BJ (cell line): ENCODE results near the gene SLC43A2. TPM values are rescaled to one million over a fixed set of nuclear protein-coding genes. Genes with fewer than 3 reads are reported as not detected.

Experiments
- CTCF ChIA-PET: fragments of 350-600 bp; formaldehyde crosslinking; extraction: SDS; loops from one replicate; lab custom pipeline; 2021; ENCODE audit warnings: antibody characterized with exemption, inconsistent platforms; lab: Yijun Ruan, JAX
- POLR2A ChIA-PET: fragments of 300-600 bp; sonication (Branson Sonifier 250); formaldehyde crosslinking; extraction: SDS; loops from one replicate; lab custom pipeline; 2021; ENCODE audit warnings: antibody characterized with exemption; lab: Charles Lee
- DNase-seq: peaks from one replicate; pipeline ENCODE4 v3.0.0-alpha.2; 2011; ENCODE audit warnings: low read depth
- H3K27me3 ChIP-seq: 2 replicates; pipeline ENCODE4 v1.6.0; 2011; ENCODE audit warnings: low read length; ENCODE audit not compliant: control insufficient read depth, insufficient read depth
- H3K36me3 ChIP-seq: 2 replicates; pipeline ENCODE4 v1.5.1; 2011; ENCODE audit warnings: low read length; ENCODE audit not compliant: control insufficient read depth, insufficient read depth
- H3K4me3 ChIP-seq: 2 replicates; pipeline ENCODE4 v1.5.1; 2011; ENCODE audit warnings: low read depth, mild to moderate bottlenecking, control low read depth, low read length
- CTCF ChIP-seq: IDR thresholded peaks from 2 replicates; pipeline ENCODE4 v1.5.1; 2011; ENCODE audit warnings: low read depth, mild to moderate bottlenecking, control low read depth, inconsistent platforms, low read length, moderate library complexity; ENCODE audit not compliant: insufficient read depth
- polyA plus RNA-seq: library from polyadenylated mRNA; depleted of rRNA; stranded (reverse); fragments of >200 nt; gene quantifications from 2 replicates; pipeline ENCODE4 v1.2.3, GENCODE V29; 2011

Gene SLC43A2
- polyA plus RNA-seq, 1 experiment: 8.9 TPM

DNA sequence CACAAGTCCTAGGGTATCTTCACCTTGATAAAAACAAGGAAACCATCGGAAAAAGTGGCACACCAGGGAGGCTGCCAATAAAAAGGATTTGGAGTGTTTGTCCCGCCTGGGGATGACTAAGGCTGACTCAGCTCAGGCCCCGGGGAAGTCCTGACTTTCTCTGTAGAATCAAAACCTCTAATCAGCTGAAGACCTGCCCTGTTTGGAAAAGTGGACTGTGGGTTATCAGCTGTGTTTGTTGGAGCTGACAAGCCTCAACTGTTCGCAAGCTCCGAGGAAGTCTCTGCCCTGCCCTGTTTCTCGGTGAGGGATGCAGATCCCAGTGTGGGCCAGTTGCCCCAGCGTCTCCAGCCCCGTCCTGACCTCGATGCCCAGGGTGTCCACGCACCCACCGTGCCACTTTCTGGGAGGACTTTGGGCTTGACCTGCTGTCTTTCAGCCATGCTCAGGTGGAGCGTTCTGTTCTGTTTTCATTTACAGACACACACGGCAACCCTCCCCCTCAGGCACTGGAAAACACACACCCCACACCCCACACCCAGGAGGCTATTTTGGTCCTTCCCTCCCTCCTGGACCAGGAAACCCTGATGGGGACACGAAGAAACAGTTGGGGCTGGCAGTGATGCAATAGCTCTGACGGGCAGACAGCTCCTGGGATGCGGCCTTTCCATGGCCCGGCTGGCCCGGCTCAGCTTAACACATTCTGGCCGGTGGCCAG, 38.4 kb downstream of the SLC43A2 start:
- ChIA-PET CTCF (no interaction called here), POLR2A (interaction anchor here (0.6 kb wide), 1 partner anchor 59 kb away, joined by 9 read pairs; no protein-coding TSS in a partner anchor)
- peak; percentile 50 for DNase-seq
- no peak for TF ChIP-seq CTCF
- Histone ChIP-seq H3K36me3 (no peaks in the 10 kb centered on the region; the same call in 1 of the 2 replicates), H3K4me3 (no peak overlapping the region), H3K27me3 (no peaks in the 10 kb centered on the region)

DNA sequence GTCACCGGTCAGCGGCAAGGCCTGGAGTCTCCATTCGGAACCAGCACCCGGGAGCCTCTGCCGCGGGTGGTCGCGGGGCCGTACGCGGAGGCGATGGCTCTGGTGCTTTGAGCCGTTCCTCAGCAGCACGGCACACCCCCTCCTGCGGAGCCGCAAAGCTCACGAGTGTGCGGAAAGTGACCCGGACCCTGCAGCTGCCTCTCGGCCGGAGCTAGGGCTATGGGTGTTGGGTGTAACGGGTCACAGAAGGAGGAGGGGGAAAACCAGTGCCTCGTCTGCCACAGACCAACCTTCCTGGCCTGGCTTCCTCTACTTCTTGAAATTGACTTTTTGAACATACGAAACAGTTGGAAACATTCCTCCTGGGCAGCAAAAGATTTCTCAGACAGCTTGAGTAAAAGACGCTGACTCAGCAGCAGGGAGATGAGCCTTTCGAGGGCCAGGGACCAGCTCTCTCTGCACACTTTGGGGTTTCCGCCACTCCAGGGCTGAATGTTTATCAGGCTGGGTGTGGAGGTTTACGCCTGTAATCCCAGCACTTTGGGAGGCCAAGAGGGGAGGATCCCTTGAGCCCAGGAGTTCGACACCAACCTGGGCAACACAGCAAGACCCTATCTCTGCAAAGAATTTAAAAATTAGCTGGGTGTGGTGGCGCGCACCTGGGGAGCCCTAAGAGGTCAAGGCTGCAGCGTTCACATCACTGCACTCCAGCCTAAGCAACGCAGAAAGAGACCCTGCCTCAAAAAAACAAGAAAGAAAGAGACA, 39.6 kb downstream of the SLC43A2 start:
- no peak overlapping the region for H3K4me3 ChIP-seq
- POLR2A ChIA-PET: no interaction called here
- H3K36me3 ChIP-seq: no peaks in the 10 kb centered on the region; the same call in 1 of the 2 replicates
- H3K27me3 ChIP-seq: no peaks in the 10 kb centered on the region
- TF ChIP-seq CTCF: no peak
- CTCF ChIA-PET: interaction anchor here (0.8 to 1.0 kb wide), 3 partner anchors 12 to 41 kb away, joined by 3 to 4 read pairs (median 4); no protein-coding TSS in a partner anchor
- no peak for DNase-seq

DNA sequence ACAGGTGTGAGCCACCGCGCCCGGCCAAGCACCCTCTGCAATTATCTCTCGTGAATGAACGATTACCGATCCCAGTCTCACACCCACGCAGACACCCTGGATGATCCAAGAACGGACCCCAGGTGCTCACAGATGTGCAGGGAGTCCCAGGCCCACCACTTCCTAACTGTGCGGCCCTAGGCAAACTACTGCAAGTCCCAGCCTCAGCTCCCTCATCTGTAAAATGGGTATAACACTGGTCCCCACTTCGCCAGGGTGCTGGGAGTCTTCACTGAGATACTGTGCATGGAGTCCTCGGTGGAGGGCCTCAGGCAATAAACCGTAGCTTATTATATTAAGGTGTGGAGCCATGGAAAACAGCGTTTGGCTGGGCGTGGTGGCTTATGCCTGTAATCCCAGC, 44.5 kb downstream of the SLC43A2 start:
- ChIA-PET CTCF (no interaction called here), POLR2A (no interaction called here)
- no peaks in the 10 kb centered on the region for H3K36me3 ChIP-seq
- no peaks in the 10 kb centered on the region for H3K27me3 ChIP-seq
- DNase-seq: no peak
- H3K4me3 ChIP-seq: no peak overlapping the region
- TF ChIP-seq CTCF: no peak

DNA sequence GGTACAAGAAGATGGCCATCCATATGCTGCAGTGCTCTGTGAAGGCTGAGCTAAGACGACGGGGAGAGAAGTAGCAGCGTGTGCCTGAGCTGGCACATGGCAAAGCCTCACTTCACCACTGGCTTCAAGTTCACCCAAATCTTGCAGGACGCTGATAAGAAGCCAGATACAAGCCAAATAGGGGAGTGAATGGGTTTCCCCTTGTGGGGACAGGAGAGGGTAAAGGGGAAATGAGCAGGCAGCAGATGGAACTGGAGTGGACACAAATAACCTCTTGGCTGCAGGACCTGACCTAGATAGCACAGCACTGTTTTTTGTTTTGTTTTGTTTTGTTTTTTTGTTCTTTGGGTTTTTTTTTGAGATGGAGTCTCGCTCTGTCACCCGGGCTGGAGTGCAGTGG, 45.1 kb downstream of the SLC43A2 start:
- Histone ChIP-seq H3K36me3 (no peaks in the 10 kb centered on the region), H3K27me3 (no peaks in the 10 kb centered on the region), H3K4me3 (no peak overlapping the region)
- no peak for TF ChIP-seq CTCF
- no peak for DNase-seq
- ChIA-PET POLR2A (no interaction called here), CTCF (no interaction called here)

DNA sequence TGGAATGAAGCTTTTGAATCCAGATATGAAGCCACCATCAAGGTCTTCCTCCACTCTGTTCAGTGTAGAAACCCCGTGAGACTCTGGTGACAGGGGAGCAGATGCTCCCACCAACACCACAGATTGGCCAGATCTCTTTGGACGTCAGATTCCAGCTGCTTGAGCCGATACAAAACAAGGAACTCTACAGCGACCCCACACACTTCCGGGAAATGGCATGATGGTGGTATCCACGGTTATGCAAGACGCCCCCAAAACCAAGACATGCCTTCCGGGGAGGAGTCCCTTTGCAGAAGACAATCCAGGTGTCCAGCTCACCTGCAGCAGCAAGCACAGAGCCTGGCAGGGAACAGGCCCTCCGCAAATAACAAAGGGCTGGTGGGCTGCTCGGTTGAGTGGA, 46.3 kb downstream of the SLC43A2 start:
- no peak overlapping the region for H3K4me3 ChIP-seq
- no peaks in the 10 kb centered on the region for H3K27me3 ChIP-seq
- ChIA-PET POLR2A (no interaction called here), CTCF (interaction anchor here (1.1 to 1.5 kb wide), 2 partner anchors 47 to 67 kb away, joined by 3 to 4 read pairs; partner anchors contain the start of genes RILP and SLC43A2)
- DNase-seq: no peak
- no peak for TF ChIP-seq CTCF
- H3K36me3 ChIP-seq: no peaks in the 10 kb centered on the region
